HL-60 (cell line): ENCODE measurements around the gene CHI3L2.

ENCODE experiments used
- DNase-seq, 2 experiments: peaks; one replicate each; pipeline ENCODE4 v3.0.0-alpha.2; 2010 to 2020; ENCODE audit warnings: low read depth in 1 of 2, low spot score in 1 of 2
- H3K27ac ChIP-seq: fragments of 250-450 bp; sonication (Bioruptor Pico); replicated peaks from 2 replicates; pipeline ENCODE4 v1.5.1; 2020; ENCODE audit warnings: mild to moderate bottlenecking, moderate library complexity
- H3K27me3 ChIP-seq: fragments of 250-450 bp; sonication (Bioruptor Pico); 2 replicates; pipeline ENCODE4 v1.5.1; 2021; ENCODE audit warnings: mild to moderate bottlenecking, moderate library complexity; ENCODE audit not compliant: insufficient read depth, poor library complexity, severe bottlenecking
- H3K4me3 ChIP-seq: replicated peaks from 2 replicates; pipeline ENCODE4 v1.5.1; 2011; ENCODE audit warnings: mild to moderate bottlenecking, control low read depth, low read length; ENCODE audit not compliant: insufficient read depth
- CTCF ChIP-seq: IDR thresholded peaks from one replicate; pipeline ENCODE4 v1.5.1; 2011; ENCODE audit warnings: low read length, control low read depth, inconsistent platforms; ENCODE audit not compliant: insufficient read depth
- GABPA ChIP-seq: IDR thresholded peaks from 2 replicates; pipeline ENCODE4 v1.6.1; 2012; ENCODE audit warnings: low read depth
- POLR2AphosphoS5 ChIP-seq: IDR thresholded peaks from 2 replicates; pipeline ENCODE4 v1.6.1; 2012; ENCODE audit warnings: low read depth
- SPI1 ChIP-seq: IDR thresholded peaks from 2 replicates; pipeline ENCODE4 v1.6.1; 2012; ENCODE audit warnings: low read depth, mild to moderate bottlenecking, borderline replicate concordance
- TF ChIP-seq, protein P1 (sequence below): IDR thresholded peaks from 2 replicates; pipeline ENCODE4 v1.6.1; 2012; ENCODE audit warnings: low read depth; ENCODE audit not compliant: insufficient replicate concordance

CHI3L2 gene

DNA sequence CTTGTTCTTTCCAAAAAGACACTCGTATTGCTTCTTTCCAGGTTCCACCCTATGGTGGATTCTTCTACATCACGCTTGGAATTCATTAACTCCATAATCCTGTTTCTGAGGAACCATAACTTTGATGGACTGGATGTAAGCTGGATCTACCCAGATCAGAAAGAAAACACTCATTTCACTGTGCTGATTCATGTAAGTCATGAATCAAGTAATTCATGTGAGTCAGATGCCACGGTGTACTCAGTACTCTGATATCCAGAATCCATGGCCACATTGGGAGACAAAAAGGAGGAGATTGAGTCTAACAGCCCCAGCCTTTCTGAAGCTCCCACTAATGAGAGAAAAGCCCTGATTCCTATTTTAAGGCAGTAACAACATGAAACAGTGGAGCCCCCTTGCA is 7.4 kb downstream of the CHI3L2 start:
- no peak for TF ChIP-seq GABPA
- TF ChIP-seq CTCF: no peak
- no peak for TF ChIP-seq POLR2AphosphoS5
- TF ChIP-seq, protein P1, sequence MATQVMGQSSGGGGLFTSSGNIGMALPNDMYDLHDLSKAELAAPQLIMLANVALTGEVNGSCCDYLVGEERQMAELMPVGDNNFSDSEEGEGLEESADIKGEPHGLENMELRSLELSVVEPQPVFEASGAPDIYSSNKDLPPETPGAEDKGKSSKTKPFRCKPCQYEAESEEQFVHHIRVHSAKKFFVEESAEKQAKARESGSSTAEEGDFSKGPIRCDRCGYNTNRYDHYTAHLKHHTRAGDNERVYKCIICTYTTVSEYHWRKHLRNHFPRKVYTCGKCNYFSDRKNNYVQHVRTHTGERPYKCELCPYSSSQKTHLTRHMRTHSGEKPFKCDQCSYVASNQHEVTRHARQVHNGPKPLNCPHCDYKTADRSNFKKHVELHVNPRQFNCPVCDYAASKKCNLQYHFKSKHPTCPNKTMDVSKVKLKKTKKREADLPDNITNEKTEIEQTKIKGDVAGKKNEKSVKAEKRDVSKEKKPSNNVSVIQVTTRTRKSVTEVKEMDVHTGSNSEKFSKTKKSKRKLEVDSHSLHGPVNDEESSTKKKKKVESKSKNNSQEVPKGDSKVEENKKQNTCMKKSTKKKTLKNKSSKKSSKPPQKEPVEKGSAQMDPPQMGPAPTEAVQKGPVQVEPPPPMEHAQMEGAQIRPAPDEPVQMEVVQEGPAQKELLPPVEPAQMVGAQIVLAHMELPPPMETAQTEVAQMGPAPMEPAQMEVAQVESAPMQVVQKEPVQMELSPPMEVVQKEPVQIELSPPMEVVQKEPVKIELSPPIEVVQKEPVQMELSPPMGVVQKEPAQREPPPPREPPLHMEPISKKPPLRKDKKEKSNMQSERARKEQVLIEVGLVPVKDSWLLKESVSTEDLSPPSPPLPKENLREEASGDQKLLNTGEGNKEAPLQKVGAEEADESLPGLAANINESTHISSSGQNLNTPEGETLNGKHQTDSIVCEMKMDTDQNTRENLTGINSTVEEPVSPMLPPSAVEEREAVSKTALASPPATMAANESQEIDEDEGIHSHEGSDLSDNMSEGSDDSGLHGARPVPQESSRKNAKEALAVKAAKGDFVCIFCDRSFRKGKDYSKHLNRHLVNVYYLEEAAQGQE: no peak
- TF ChIP-seq SPI1: no peak
- DNase-seq: no peak
- no peak overlapping the region for H3K27ac ChIP-seq
- no peak overlapping the region for H3K4me3 ChIP-seq
- H3K27me3 ChIP-seq: peaks cover 3% of the 10 kb centered on the region

GRCh38 chr1:111236379-111236778 is 8.9 kb downstream of the CHI3L2 start:
- TF ChIP-seq SPI1 (no peak), GABPA (no peak), POLR2AphosphoS5 (no peak), CTCF (no peak)
- TF ChIP-seq, protein P1: no peak
- Histone ChIP-seq H3K27ac (no peak overlapping the region), H3K4me3 (no peak overlapping the region), H3K27me3 (peaks cover 3% of the 10 kb centered on the region)
- no peak for DNase-seq

- Histone ChIP-seq H3K27ac (no peak overlapping the region), H3K4me3 (no peak overlapping the region), H3K27me3 (peaks cover 3% of the 10 kb centered on the region)
- TF ChIP-seq SPI1: no peak
- TF ChIP-seq, protein P1: no peak
- TF ChIP-seq GABPA: no peak
- no peak for TF ChIP-seq CTCF
- no peak for TF ChIP-seq POLR2AphosphoS5
- DNase-seq: no peak
These were observed 9.3 kb downstream of the CHI3L2 start for GRCh38 chr1:111236806-111237205.
